GM18867 (cell line): ENCODE results near the gene C16orf89.
"Not testable (repeated sequence)": the region's sequence is repeated elsewhere in the genome, so short reads cannot be mapped to it uniquely, and the experiment has no call there.

Source experiments
- ATAC-seq: cut with Tn5 transposase; IDR thresholded peaks from one replicate; pipeline ENCODE4 v1.9.1; 2021; ENCODE audit warnings: mild to moderate bottlenecking, moderate library complexity; ENCODE audit not compliant: unreplicated experiment

The C16orf89 gene

GRCh38 chr16:5085716-5086115 lies 20.0 kb upstream of the C16orf89 start:
- ATAC-seq: not testable (repeated sequence)

DNA sequence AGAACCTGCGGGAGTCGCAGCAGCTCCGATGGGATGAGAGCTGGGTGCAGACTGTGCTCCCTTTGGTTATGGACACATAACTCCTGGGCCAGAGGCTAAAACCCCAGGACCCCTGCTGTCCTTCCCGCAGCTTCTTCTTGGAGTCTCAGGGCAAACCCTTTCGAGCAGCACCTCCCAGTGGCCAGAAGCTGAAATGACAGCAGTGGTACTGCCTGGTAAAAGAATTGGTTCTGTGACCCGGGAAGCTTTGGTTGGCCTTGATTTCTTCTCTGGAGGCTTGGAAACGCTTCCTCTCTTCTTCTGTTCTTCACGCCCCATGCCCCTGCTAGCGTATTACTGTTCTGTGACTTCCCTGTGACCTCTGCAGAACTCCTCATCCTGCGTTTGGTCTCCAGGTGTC lies 19.0 kb upstream of the C16orf89 start:
- ATAC-seq: not testable (repeated sequence)

DNA sequence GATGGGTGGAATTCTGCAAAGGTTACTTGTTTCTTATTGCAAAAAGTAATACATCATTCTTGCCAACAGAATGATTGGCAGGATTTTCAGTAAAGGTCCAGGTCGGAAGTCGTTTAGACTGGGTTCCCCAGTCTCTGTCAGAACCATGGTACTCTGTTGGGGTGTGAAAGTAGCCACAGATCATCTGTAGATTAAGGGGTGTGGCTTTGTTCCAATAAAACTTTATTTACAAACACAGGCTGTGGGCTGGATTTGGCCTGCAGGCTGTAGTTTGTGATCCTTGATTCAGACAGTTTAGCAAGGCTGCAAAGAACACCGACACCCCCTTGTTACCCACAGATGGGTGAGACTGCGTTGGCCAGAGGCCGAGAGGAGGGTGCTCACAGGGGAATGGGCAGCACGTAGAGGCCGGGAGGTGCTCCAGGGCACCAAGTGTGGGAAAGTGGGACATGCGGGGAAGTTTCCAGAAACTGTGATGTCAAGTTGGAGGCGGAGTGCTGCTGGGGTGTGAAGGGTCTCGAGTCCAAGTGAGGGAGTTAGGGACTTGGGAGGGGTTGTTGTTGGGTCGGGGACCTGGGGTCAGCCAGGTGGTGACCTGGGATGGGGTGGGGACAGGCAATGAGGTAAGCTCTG lies 18.5 kb upstream of the C16orf89 start:
- ATAC-seq: not testable (repeated sequence)

DNA sequence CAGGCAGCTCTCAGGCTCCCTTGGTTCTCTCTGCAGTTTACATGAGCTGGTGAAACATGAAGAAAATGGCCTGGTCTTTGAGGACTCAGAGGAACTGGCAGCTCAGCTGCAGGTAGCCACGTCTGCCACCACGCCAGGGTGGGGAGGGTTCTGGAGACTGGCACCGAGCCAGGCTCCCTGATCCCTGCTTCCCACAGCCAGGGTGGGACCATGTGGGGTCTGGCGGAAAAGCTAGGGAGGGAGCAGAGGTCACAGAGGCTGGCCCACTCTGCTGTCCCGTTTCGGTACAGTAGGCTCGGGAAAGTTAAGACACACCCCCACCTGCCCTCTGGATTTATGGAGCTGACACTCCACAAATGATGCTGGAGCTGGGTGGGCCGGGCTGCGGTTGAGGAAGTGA lies 17.9 kb upstream of the C16orf89 start:
- ATAC-seq: not testable (repeated sequence)

GRCh38 chr16:5080996-5081395 lies 15.2 kb upstream of the C16orf89 start:
- not testable (repeated sequence) for ATAC-seq

DNA sequence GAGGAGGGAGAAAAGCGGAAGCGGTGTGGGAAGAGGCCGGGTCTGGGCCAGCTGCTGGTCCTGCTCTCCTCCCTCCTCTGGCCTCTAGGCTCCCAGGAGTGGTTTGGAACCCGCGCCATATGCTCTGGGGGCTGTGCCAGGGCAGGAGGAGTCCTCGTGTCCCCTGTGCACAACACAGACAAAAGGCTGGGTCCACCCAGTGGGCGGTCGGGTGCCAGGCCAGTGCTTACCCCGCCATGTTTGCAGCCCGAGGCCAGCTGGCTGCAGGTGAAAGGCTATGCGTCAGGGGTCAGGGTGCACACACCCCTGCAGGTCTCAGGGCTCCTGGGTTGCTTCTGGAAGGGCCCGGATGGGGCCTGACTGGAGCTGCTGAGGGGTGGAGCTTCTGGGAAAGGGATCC lies 14.7 kb upstream of the C16orf89 start:
- not testable (repeated sequence) for ATAC-seq

DNA sequence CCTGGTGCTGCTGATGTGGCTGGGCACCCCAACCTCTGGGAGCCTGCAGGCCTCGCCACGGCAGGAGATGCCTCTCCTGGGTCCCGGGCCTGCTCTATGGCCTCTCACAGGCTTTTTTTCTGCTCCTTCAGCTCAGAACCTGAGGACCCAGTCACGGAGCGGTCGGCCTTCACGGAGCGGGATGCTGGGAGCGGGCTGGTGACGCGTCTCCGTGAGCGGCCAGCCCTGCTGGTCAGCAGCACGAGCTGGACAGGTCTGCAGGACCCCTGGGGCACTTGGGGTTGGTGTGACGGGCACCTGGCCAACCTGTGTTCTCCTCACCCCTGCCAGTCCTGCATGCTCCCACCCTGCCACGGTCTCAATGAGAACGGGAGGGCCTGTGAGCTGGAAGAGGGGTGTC lies 12.9 kb upstream of the C16orf89 start:
- no peak for ATAC-seq

GRCh38 chr16:5077304-5077703 lies 11.5 kb upstream of the C16orf89 start:
- ATAC-seq: no peak

DNA sequence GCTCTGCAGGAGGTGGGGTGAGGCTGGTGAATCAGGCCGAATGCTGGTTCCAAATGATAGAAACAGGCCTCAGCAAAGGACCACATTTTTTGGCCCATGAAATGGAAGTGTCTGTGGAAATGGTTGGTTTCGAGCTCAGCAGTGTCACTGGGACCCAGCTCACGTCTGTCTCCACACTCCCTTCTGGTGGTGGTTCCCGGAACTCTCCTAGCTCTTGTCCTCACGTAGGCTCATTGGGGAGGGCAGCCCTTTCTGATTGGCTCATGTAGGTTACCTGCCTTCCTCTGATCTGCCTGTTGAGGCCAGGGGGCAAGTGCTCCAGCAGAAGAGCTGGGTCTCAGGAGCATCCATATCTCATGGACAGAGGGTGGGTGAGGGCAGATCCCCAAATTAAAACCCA lies 9.9 kb upstream of the C16orf89 start:
- ATAC-seq: no peak

- ATAC-seq: not testable (repeated sequence)
Measured at GRCh38 chr16:5073771-5074170, 8.0 kb upstream of the C16orf89 start.

DNA sequence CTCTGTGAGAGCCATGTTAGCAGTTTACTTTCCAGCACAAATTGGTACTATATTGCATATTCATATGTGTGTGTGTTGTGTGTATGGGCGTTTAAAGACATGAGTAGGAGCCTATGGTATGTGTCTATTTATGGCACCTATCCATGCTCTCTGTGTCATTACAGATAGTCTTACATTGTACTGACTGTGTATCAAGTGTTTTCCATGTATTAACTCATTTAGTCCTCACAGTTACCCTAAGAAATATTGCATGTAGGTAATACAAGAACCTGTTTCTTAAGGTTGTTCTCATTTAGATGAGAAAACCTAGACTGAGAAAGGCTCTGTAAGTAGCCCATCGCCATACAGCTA lies 7.5 kb upstream of the C16orf89 start:
- ATAC-seq: no peak

DNA sequence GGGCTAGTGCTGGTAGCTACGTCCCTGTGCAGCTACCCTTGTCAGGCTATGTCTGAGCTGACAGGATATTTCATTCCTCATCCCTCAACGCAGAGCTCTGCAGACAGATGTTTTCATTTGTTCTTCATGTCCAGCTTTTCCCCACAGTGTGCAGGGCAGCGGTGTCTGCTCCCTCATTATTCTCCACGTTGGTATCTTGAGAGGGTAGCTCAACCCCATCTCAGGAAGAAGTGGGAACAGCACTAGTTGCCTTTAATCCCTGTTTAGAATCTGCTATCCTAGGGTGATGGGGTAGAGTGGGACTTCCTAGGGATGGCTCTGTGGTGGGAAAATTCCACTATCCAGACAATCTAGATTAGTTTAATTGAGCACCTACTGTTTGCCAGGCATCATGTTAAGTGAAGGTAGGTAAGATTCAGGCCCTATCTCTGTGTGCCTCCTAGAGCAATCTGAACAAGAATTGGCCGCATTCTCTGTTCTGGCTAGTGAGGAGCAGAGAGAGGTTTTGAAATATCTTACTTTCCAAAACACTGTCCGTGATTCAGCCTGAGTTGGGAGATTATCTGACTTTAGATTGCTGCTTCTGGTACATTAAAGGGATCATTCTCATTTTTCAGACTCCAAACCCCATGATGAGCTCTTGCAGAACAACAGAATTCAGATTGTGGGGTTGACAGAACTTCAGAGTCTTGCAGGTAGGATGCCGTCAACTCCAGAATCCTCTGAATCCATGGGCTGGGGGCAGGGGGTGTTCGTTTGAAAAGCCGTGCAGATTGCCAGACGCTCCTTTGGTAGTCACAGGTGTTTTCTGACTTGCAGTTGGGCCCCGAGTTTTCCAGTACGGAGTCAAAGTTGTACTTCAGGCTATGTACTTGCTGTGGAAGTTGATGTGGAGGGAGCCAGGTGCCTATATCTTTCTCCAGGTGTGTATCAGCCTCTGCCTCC lies 6.8 kb upstream of the C16orf89 start:
- ATAC-seq: no peak

GRCh38 chr16:5071681-5072333 lies 6.1 kb upstream of the C16orf89 start, which contains the start of gene ALG1:
ALG1 (plus strand) TSS chr16:5071843; CDS start chr16:5071850, 7 bp downstream.
- peak; percentile 77 for ATAC-seq

GRCh38 chr16:5071341-5071680 lies 5.6 kb upstream of the C16orf89 start:
- ATAC-seq: no peak

- no peak for ATAC-seq
Measured at GRCh38 chr16:5070431-5071186, 4.9 kb upstream of the C16orf89 start.

DNA sequence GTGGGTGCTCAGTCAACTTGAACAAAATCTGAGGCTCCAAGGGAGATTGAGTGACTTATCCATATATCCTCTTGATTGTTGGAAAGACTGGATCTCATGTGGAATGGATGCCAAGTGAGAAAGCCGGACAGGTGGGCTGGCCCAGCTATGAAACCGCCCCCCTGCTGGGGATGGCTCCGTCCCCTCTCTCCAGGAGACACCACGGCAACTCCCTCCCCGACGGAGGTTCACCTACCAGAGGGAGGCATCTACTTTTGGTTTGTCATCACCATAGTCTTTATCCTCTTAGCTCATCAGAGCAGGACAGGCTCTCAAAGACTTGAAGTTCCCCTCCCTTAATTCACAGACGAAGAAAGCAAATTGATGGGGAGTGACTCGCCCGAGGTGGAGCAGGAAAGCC lies 4.1 kb upstream of the C16orf89 start:
- ATAC-seq: no peak

DNA sequence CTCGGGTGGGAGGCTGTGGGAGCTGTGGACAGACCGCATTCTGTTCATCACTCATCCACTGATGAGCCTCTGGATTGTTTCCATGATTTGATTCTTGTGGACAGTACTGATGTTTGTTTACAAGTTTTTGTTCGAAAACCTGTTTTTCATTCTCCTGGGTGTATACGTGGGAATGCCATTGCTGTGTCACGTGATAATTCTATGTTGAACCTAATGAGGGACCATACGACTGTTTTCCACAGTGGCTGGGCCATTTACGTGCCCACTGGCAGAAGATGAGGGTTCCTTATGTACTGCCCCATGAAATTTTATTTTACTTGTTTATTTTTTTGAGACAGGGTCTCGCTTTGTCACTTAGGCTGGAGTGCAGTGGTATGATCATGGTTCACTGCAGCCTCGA lies 3.3 kb upstream of the C16orf89 start:
- ATAC-seq: no peak

- no peak for ATAC-seq
Measured at GRCh38 chr16:5066511-5066910, 755 bp upstream of the C16orf89 start.

GRCh38 chr16:5065326-5065725 lies 430 bp downstream of the C16orf89 start:
- no peak for ATAC-seq

- no peak for ATAC-seq
Measured at GRCh38 chr16:5064915-5065314, 841 bp downstream of the C16orf89 start.
